ENCODE measurements around the gene CAPN15. TPM values are rescaled to one million over a fixed set of nuclear protein-coding genes. Genes with fewer than 3 reads are reported as not detected.
A peak's percentile ranks its signal among the peaks of the same experiment; 100 is the strongest.
"Not testable (repeated sequence)": the region's sequence is repeated elsewhere in the genome, so short reads cannot be mapped to it uniquely, and the experiment has no call there.

CAPN15 gene
- total and polyA plus RNA-seq, 9 of the 15 experiments (the other 6 are each of a cell fraction or from before 2014, with no cell fraction given): 0.62 to 111 (median 14.2) TPM

GRCh38 chr16:596736-597060 lies 69.2 kb downstream of the CAPN15 start (continued):
- no peak for TF ChIP-seq E2F5 (CRISPR knock-in tag; IDR thresholded peaks at IDR 0.05)

- H3K79me2 ChIP-seq (ENCODE audit: control insufficient read depth, insufficient read depth, low read length): peaks cover 63% of the 10 kb centered on the region
- in situ Hi-C loops (cut with MboI); H3K9me1 ChIP-seq (ENCODE audit: control insufficient read depth, insufficient read depth, low read length); H3K9me3 ChIP-seq (replicated peaks; ENCODE audit: control insufficient read depth, insufficient read depth, low read depth, low read length); BruUV-seq (replicated peaks); H3K27ac ChIP-seq (ENCODE audit: extremely low read depth, low read depth, low read length); DNase-seq (ENCODE audit: extremely low read depth in 1 of 4, low spot score in 3 of 4); H3K27me3 ChIP-seq (ENCODE audit: control insufficient read depth in 2 of 2, insufficient read depth in 2 of 2, low read length in 2 of 2); H4K20me1 ChIP-seq (replicated peaks; ENCODE audit: control insufficient read depth, insufficient read depth, low read length); FAIRE-seq; ATAC-seq; H2AFZ ChIP-seq (ENCODE audit: low read depth, low read length); POLR2A ChIA-PET; CTCF ChIA-PET (ENCODE audit: low intra/inter-chr PET ratio); H3K9ac ChIP-seq (ENCODE audit: insufficient read depth in 1 of 2, low read depth in 2 of 2, low read length in 2 of 2); intact Hi-C loops (cut with micrococcal nuclease); H3K4me3 ChIP-seq; H3K4me2 ChIP-seq (ENCODE audit: insufficient read depth, low read length): not testable (repeated sequence)
- WGBS (ENCODE audit: insufficient coverage, low coverage, missing lambda C conversion rate): 100% methylated on average over 5 of the region's 7 CpGs
- peak; percentile 70 for TF ChIP-seq ZNF121 (CRISPR knock-in tag; conservative IDR thresholded peaks at IDR 0.05)
- H3K4me1 ChIP-seq (replicated peaks in 1 of 2; ENCODE audit: control insufficient read depth in 2 of 2, insufficient read depth in 2 of 2, low read length in 2 of 2): peaks cover 0 to 29% of the 10 kb centered on the region in 2 experiments; a peak in 3 of 5 replicates
- H3K36me3 ChIP-seq (ENCODE audit: control insufficient read depth, insufficient read depth, low read length): peaks cover 47% of the 10 kb centered on the region; the same call in 2 of the 3 replicates
Observed at GRCh38 chr16:597655-598054, 70.1 kb downstream of the CAPN15 start.

All from K562 (cell line).